Stimulated activated CD8-positive, alpha-beta memory T cell treated with anti-CD3 and anti-CD28 coated beads, Interleukin-12 subunit alpha, Interleukin-12 subunit beta, amount 100 ng/mL, for 1 hour (primary cell): ENCODE data around the gene COX14.
"Not testable (repeated sequence)": the region's sequence is repeated elsewhere in the genome, so short reads cannot be mapped to it uniquely, and the experiment has no call there.

Experiments
- DNase-seq: peaks from one replicate; pipeline ENCODE4 v3.0.0-alpha.2; 2020; ENCODE audit warnings: low read depth

COX14 gene

GRCh38 chr12:50154947-50155346 lies 42.9 kb downstream of the COX14 start:
- not testable (repeated sequence) for DNase-seq

GRCh38 chr12:50156641-50157040 lies 44.6 kb downstream of the COX14 start:
- no peak for DNase-seq

GRCh38 chr12:50157259-50157658 lies 45.2 kb downstream of the COX14 start:
- DNase-seq, result no peak

GRCh38 chr12:50160643-50161042 lies 48.6 kb downstream of the COX14 start:
- DNase-seq, result no peak

- no peak for DNase-seq
Observed at GRCh38 chr12:50162230-50162629, 50.2 kb downstream of the COX14 start.

GRCh38 chr12:50164963-50165362 lies 52.9 kb downstream of the COX14 start:
- DNase-seq, result no peak

- no peak for DNase-seq
Observed at GRCh38 chr12:50166799-50167048, 54.7 kb downstream of the COX14 start.

GRCh38 chr12:50167049-50167828 lies 55.2 kb downstream of the COX14 start, which contains the start of gene CERS5:
TSS of gene CERS5 (minus strand) at chr12:50167369. CDS start at chr12:50167297, 72 bp downstream.
- DNase-seq, result peak; percentile 90
